HCT116 (cell line): ENCODE data around the gene YIF1B. TPM values are rescaled to one million over a fixed set of nuclear protein-coding genes. Genes with fewer than 3 reads are reported as not detected.

Experiments used
- ATAC-seq: fragments of 200-7000 bp; cut with Tn5 transposase; 2 replicates; pipeline ENCODE4 v1.9.1; 2020; ENCODE audit warnings: mild to moderate bottlenecking, moderate library complexity
- BruUV-seq: library from RNA; stranded (reverse); fragments of 400-500 nt; replicated peaks from 2 replicates; lab custom pipeline; 2021; lab: Mats Ljungman, UMichigan
- CTCF ChIA-PET: fragments of 300-600 bp; sonication (Branson Sonifier 250); formaldehyde crosslinking; loops from one replicate; lab custom pipeline; 2021; ENCODE audit warnings: antibody characterized with exemption; lab: Charles Lee
- POLR2A ChIA-PET: fragments of 300-600, 350-600 bp; sonication (Branson Sonifier 250); formaldehyde crosslinking; loops from one replicate; lab custom pipeline; 2021; ENCODE audit warnings: antibody characterized with exemption; lab: Charles Lee
- RAD21 ChIA-PET, 2 experiments: fragments of 300-600 bp; sonication (Branson Sonifier 250); formaldehyde crosslinking; loops; one replicate each; lab custom pipeline; 2023; ENCODE audit warnings: low total read pairs in 2 of 2; ENCODE audit not compliant: uncharacterized antibody in 2 of 2, unreplicated experiment in 2 of 2, low non-redundant PET in 1 of 2; lab: Charles Lee
- DNase-seq: peaks from one replicate; pipeline ENCODE4 v3.0.0-alpha.2; 2010; ENCODE audit warnings: low read depth, low spot score
- H2AFZ ChIP-seq: fragments of 200-600 bp; shearing (Covaris generic), sonication (generic); 2 replicates; pipeline ENCODE4 v1.6.1; 2017; ENCODE audit warnings: low read depth, mixed run types, mixed read lengths, antibody characterized with exemption, low read length; ENCODE audit not compliant: poor library complexity, severe bottlenecking
- H3K27ac ChIP-seq: 2 replicates; pipeline ENCODE4 v1.5.1; 2012; ENCODE audit warnings: low read depth, low read length
- H3K27me3 ChIP-seq: fragments of 200-600 bp; sonication (generic); 2 replicates; pipeline ENCODE4 v1.6.1; 2016; ENCODE audit warnings: mixed run types, low read length, mixed read lengths; ENCODE audit not compliant: insufficient read depth
- H3K36me3 ChIP-seq, 2 experiments: fragments of 200-500 bp in 1 of 2; fragments of 200-600 bp in 1 of 2; sonication (Bioruptor generic) in 1 of 2; sonication (generic) in 1 of 2; 2 replicates each; pipeline versions ENCODE4 v1.5.1 to v1.6.1; 2014 to 2016; ENCODE audit warnings: low read length in 2 of 2, inconsistent platforms in 1 of 2, mixed read lengths in 1 of 2, mixed run types in 1 of 2; ENCODE audit not compliant: insufficient read depth in 2 of 2, control insufficient read depth in 1 of 2
- H3K4me1 ChIP-seq, 2 experiments: fragments of 200-600 bp in 1 of 2; sonication (generic) in 1 of 2; 2 replicates each; pipeline versions ENCODE4 v1.5.1 to v1.6.1; 2012 to 2017; ENCODE audit warnings: low read length in 2 of 2, inconsistent platforms in 1 of 2, mild to moderate bottlenecking in 1 of 2, mixed read lengths in 1 of 2, mixed run types in 1 of 2, moderate library complexity in 1 of 2; ENCODE audit not compliant: insufficient read depth in 2 of 2, control insufficient read depth in 1 of 2
- H3K4me2 ChIP-seq: fragments of 200-600 bp; sonication (generic); 2 replicates; pipeline ENCODE4 v1.6.1; 2017; ENCODE audit warnings: mixed run types, low read length, mixed read lengths
- H3K4me3 ChIP-seq, 2 experiments: fragments of 200-600 bp in 1 of 2; sonication (generic) in 1 of 2; replicated peaks in 1 of 2; 2 replicates each; pipeline ENCODE4 v1.5.1; 2011 to 2016; ENCODE audit warnings: low read length in 2 of 2, control low read depth in 1 of 2, low read depth in 1 of 2, mild to moderate bottlenecking in 1 of 2, mixed read lengths in 1 of 2, mixed run types in 1 of 2
- H3K79me2 ChIP-seq: fragments of 200-600 bp; sonication (generic); 2 replicates; pipeline ENCODE4 v1.6.1; 2017; ENCODE audit warnings: mild to moderate bottlenecking, mixed run types, low read length, moderate library complexity, mixed read lengths; ENCODE audit not compliant: insufficient read depth
- H3K9ac ChIP-seq: fragments of 200-600 bp; sonication (generic); 2 replicates; pipeline ENCODE4 v1.6.1; 2016; ENCODE audit warnings: low read length, mixed read lengths
- H3K9me2 ChIP-seq: fragments of 200-600 bp; sonication (generic), shearing (Covaris generic); 2 replicates; pipeline ENCODE4 v1.6.1; 2017; ENCODE audit warnings: mixed run types, mild to moderate bottlenecking, moderate library complexity; ENCODE audit not compliant: insufficient read depth
- H3K9me3 ChIP-seq, 2 experiments: fragments of 200-500 bp in 1 of 2; fragments of 200-600 bp in 1 of 2; sonication (Bioruptor generic) in 1 of 2; sonication (generic) in 1 of 2; 2 replicates each; pipeline ENCODE4 v1.6.1; 2014 to 2017; ENCODE audit warnings: low read length in 2 of 2, mixed read lengths in 2 of 2, inconsistent platforms in 1 of 2, low read depth in 1 of 2, mild to moderate bottlenecking in 1 of 2, mixed run types in 1 of 2, moderate library complexity in 1 of 2; ENCODE audit not compliant: control insufficient read depth in 1 of 2, insufficient read depth in 1 of 2
- H4K20me1 ChIP-seq: fragments of 200-600 bp; sonication (generic), shearing (Covaris generic); 2 replicates; pipeline ENCODE4 v1.6.1; 2017; ENCODE audit warnings: mixed run types, mild to moderate bottlenecking, moderate library complexity; ENCODE audit not compliant: insufficient read depth
- CEBPB ChIP-seq: IDR thresholded peaks from 2 replicates; pipeline ENCODE4 v1.6.1; 2012; ENCODE audit warnings: low read depth
- EGR1 ChIP-seq: IDR thresholded peaks from 2 replicates; pipeline ENCODE4 v1.6.1; 2012; ENCODE audit warnings: low read depth
- EZH2 ChIP-seq: fragments of 200-600 bp; sonication (generic); IDR thresholded peaks from 2 replicates; pipeline ENCODE4 v1.6.1; 2017; ENCODE audit warnings: antibody characterized with exemption, mixed run types
- EZH2phosphoT487 ChIP-seq: fragments of 200-600 bp; IDR thresholded peaks from 2 replicates; pipeline ENCODE4 v1.6.1; 2018; ENCODE audit warnings: antibody characterized with exemption, borderline replicate concordance
- FOSL1 ChIP-seq: IDR thresholded peaks from 2 replicates; pipeline ENCODE4 v1.6.1; 2012; ENCODE audit warnings: low read depth
- JUND ChIP-seq: IDR thresholded peaks from 2 replicates; pipeline ENCODE4 v1.6.1; 2012
- RAD21 ChIP-seq: IDR thresholded peaks from 2 replicates; pipeline ENCODE4 v1.6.1; 2012; ENCODE audit warnings: low read depth, mild to moderate bottlenecking
- SIN3A ChIP-seq: IDR thresholded peaks from 2 replicates; pipeline ENCODE4 v1.6.1; 2012; ENCODE audit warnings: low read depth
- SP1 ChIP-seq: IDR thresholded peaks from 2 replicates; pipeline ENCODE4 v1.6.1; 2012; ENCODE audit warnings: low read depth
- SRF ChIP-seq: IDR thresholded peaks from 2 replicates; pipeline ENCODE4 v1.6.1; 2012; ENCODE audit warnings: low read depth
- YY1 ChIP-seq: IDR thresholded peaks from 2 replicates; pipeline ENCODE4 v1.6.1; 2011; ENCODE audit warnings: low read length, low read depth, moderate library complexity, mild to moderate bottlenecking; ENCODE audit not compliant: insufficient replicate concordance; ENCODE audit errors: extremely low read depth
- ZFX ChIP-seq: fragments of 450-650 bp; IDR thresholded peaks from 2 replicates; pipeline ENCODE4 v1.6.1; 2017
- intact Hi-C: fragments of 100-400 bp; cut with micrococcal nuclease; formaldehyde crosslinking; loops from 2 replicates; pipeline ENCODE4 v1.10.0; 2022
- total RNA-seq: library from RNA; stranded (reverse); gene quantifications from one replicate; pipeline ENCODE4 v1.2.1, GENCODE V29; 2021; ENCODE audit not compliant: unreplicated experiment
- TF ChIP-seq, protein P1 (sequence below): IDR thresholded peaks from 2 replicates; pipeline ENCODE4 v1.6.1; 2012
- TF ChIP-seq, protein P2 (sequence below): IDR thresholded peaks from 2 replicates; pipeline ENCODE4 v1.6.1; 2012
- TF ChIP-seq, protein P3 (sequence below): IDR thresholded peaks from 2 replicates; pipeline ENCODE4 v1.6.1; 2012; ENCODE audit warnings: low read depth
- TF ChIP-seq, protein P4 (sequence below): IDR thresholded peaks from 2 replicates; pipeline ENCODE4 v1.6.1; 2011; ENCODE audit warnings: mild to moderate bottlenecking, low read length, moderate library complexity; ENCODE audit not compliant: insufficient replicate concordance; ENCODE audit errors: extremely low read depth

Gene YIF1B
- total RNA-seq, 1 experiment from 2014 or later: 67.5 TPM

DNA sequence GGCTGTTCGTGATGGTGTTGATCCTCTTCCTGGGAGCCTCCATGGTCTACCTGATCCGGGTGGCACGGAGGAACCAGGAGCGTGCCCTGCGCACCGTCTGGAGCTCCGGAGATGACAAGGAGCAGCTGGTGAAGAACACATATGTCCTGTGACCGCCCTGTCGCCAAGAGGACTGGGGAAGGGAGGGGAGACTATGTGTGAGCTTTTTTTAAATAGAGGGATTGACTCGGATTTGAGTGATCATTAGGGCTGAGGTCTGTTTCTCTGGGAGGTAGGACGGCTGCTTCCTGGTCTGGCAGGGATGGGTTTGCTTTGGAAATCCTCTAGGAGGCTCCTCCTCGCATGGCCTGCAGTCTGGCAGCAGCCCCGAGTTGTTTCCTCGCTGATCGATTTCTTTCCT is 23.9 kb downstream of the YIF1B start:
- H3K9me2 ChIP-seq: no peaks in the 10 kb centered on the region
- peaks cover 5% of the 10 kb centered on the region for H3K79me2 ChIP-seq
- no peak overlapping the region for H3K4me3 ChIP-seq
- H2AFZ ChIP-seq: no peak overlapping the region
- peaks cover 32 to 51% of the 10 kb centered on the region in 2 experiments for H3K36me3 ChIP-seq
- H3K4me1 ChIP-seq: peaks cover 2 to 4% of the 10 kb centered on the region in 2 experiments; a peak in 1 of 4 replicates
- POLR2A ChIA-PET: no interaction called here
- BruUV-seq: TSS peak; percentile 48
- TF ChIP-seq EGR1: no peak
- TF ChIP-seq, protein P1, sequence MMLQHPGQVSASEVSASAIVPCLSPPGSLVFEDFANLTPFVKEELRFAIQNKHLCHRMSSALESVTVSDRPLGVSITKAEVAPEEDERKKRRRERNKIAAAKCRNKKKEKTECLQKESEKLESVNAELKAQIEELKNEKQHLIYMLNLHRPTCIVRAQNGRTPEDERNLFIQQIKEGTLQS: no peak
- no peak for TF ChIP-seq SP1
- TF ChIP-seq SIN3A: no peak
- TF ChIP-seq, protein P2, sequence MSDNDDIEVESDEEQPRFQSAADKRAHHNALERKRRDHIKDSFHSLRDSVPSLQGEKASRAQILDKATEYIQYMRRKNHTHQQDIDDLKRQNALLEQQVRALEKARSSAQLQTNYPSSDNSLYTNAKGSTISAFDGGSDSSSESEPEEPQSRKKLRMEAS: no peak
- no peak for TF ChIP-seq YY1
- no peak for TF ChIP-seq CEBPB
- TF ChIP-seq RAD21: no peak
- TF ChIP-seq JUND: no peak
- TF ChIP-seq, protein P3, sequence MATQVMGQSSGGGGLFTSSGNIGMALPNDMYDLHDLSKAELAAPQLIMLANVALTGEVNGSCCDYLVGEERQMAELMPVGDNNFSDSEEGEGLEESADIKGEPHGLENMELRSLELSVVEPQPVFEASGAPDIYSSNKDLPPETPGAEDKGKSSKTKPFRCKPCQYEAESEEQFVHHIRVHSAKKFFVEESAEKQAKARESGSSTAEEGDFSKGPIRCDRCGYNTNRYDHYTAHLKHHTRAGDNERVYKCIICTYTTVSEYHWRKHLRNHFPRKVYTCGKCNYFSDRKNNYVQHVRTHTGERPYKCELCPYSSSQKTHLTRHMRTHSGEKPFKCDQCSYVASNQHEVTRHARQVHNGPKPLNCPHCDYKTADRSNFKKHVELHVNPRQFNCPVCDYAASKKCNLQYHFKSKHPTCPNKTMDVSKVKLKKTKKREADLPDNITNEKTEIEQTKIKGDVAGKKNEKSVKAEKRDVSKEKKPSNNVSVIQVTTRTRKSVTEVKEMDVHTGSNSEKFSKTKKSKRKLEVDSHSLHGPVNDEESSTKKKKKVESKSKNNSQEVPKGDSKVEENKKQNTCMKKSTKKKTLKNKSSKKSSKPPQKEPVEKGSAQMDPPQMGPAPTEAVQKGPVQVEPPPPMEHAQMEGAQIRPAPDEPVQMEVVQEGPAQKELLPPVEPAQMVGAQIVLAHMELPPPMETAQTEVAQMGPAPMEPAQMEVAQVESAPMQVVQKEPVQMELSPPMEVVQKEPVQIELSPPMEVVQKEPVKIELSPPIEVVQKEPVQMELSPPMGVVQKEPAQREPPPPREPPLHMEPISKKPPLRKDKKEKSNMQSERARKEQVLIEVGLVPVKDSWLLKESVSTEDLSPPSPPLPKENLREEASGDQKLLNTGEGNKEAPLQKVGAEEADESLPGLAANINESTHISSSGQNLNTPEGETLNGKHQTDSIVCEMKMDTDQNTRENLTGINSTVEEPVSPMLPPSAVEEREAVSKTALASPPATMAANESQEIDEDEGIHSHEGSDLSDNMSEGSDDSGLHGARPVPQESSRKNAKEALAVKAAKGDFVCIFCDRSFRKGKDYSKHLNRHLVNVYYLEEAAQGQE: no peak
- TF ChIP-seq ZFX: no peak
- TF ChIP-seq EZH2: no peak
- no peak for TF ChIP-seq EZH2phosphoT487
- no peak for TF ChIP-seq SRF
- TF ChIP-seq FOSL1: no peak
- TF ChIP-seq, protein P4, sequence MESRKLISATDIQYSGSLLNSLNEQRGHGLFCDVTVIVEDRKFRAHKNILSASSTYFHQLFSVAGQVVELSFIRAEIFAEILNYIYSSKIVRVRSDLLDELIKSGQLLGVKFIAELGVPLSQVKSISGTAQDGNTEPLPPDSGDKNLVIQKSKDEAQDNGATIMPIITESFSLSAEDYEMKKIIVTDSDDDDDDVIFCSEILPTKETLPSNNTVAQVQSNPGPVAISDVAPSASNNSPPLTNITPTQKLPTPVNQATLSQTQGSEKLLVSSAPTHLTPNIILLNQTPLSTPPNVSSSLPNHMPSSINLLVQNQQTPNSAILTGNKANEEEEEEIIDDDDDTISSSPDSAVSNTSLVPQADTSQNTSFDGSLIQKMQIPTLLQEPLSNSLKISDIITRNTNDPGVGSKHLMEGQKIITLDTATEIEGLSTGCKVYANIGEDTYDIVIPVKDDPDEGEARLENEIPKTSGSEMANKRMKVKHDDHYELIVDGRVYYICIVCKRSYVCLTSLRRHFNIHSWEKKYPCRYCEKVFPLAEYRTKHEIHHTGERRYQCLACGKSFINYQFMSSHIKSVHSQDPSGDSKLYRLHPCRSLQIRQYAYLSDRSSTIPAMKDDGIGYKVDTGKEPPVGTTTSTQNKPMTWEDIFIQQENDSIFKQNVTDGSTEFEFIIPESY: no peak
- H3K27ac ChIP-seq: no peak overlapping the region
- H3K9ac ChIP-seq: no peak overlapping the region
- CTCF ChIA-PET: no interaction called here
- H3K9me3 ChIP-seq: no peaks in the 10 kb centered on the region
- DNase-seq (no peak), ATAC-seq (0 out of 2 replicates have a peak, but pooled peaks have one; percentile 39)
- intact Hi-C loops: no loop called here
- RAD21 ChIA-PET: no interaction called here
- H3K4me2 ChIP-seq: no peak overlapping the region
- H4K20me1 ChIP-seq: no peaks in the 10 kb centered on the region
- no peaks in the 10 kb centered on the region for H3K27me3 ChIP-seq
